Lung (tissue), 12 donors: ENCODE data around the gene PACSIN1. TPM values are rescaled to one million over a fixed set of nuclear protein-coding genes. Genes with fewer than 3 reads are reported as not detected.

ENCODE experiments used
- ATAC-seq: fragments of 200-7000 bp; cut with Tn5 transposase; one replicate; pipeline ENCODE4 v1.9.1; 2020; ENCODE audit warnings: moderate number of reproducible peaks; ENCODE audit not compliant: insufficient read depth, low FRiP score
- DNase-seq, 3 donors: peaks; one replicate each; pipeline ENCODE4 v3.0.0-alpha.2; 2013 to 2017
- H3K27ac ChIP-seq, 2 donors: one replicate each; pipeline ENCODE4 v1.5.1; 2013; ENCODE audit warnings: mild to moderate bottlenecking in 2 of 2, moderate library complexity in 2 of 2, control low read depth in 1 of 2, inconsistent platforms in 1 of 2, low read depth in 1 of 2, low read length in 1 of 2
- H3K27me3 ChIP-seq, 3 donors: one replicate each; pipeline ENCODE4 v1.5.1; 2013; ENCODE audit warnings: low read length in 2 of 3; ENCODE audit not compliant: control insufficient read depth in 3 of 3, insufficient read depth in 3 of 3
- H3K36me3 ChIP-seq, 4 donors: one replicate each; pipeline ENCODE4 v1.5.1; 2013; ENCODE audit warnings: low read length in 4 of 4, mild to moderate bottlenecking in 1 of 4, moderate library complexity in 1 of 4; ENCODE audit not compliant: control insufficient read depth in 4 of 4, insufficient read depth in 4 of 4
- H3K4me1 ChIP-seq, 5 donors: one replicate each; pipeline ENCODE4 v1.5.1; 2013; ENCODE audit warnings: low read length in 5 of 5, mild to moderate bottlenecking in 2 of 5, moderate library complexity in 1 of 5; ENCODE audit not compliant: control insufficient read depth in 5 of 5, insufficient read depth in 5 of 5
- H3K4me3 ChIP-seq: one replicate; pipeline ENCODE4 v1.5.1; 2013; ENCODE audit warnings: mild to moderate bottlenecking, control low read depth, moderate library complexity
- H3K9ac ChIP-seq, 2 donors: one replicate each; pipeline ENCODE4 v1.5.1; 2013; ENCODE audit warnings: low read length in 2 of 2, control low read depth in 1 of 2; ENCODE audit not compliant: insufficient read depth in 1 of 2
- H3K9me3 ChIP-seq, 4 donors: one replicate each; pipeline ENCODE4 v1.5.1; 2013; ENCODE audit warnings: low read length in 3 of 4, mild to moderate bottlenecking in 1 of 4, moderate library complexity in 1 of 4; ENCODE audit not compliant: control insufficient read depth in 4 of 4, insufficient read depth in 3 of 4
- WGBS, 2 donors: extraction: QIAGEN DNeasy Blood & Tissue Kit; methylation state at CpG; one replicate each; pipeline ENCODE4 v1.1.7; 2013; 5-methylcytosine and 5-hydroxymethylcytosine counted together
- polyA plus RNA-seq, 2 donors: library from polyadenylated mRNA; stranded (reverse); fragments of 200-250 nt; gene quantifications; one replicate each; pipeline ENCODE4 v1.2.1, GENCODE V29; 2013
- total RNA-seq, 2 donors: library from RNA; depleted of rRNA in 1 of 2; stranded (reverse); fragments of >200 nt in 1 of 2; gene quantifications; one replicate each; pipeline ENCODE4 v1.2.1, GENCODE V29; 2014 to 2021
- TF ChIP-seq, protein P1 (sequence below): IDR thresholded peaks from 2 replicates; pipeline ENCODE4 v1.5.1; 2012; ENCODE audit warnings: mild to moderate bottlenecking; ENCODE audit errors: control extremely low read depth, extremely low read depth
- donor health status: control.
- donor health status: control.
- donor health status: Bipolar disorder and iron deficiency.
- donor health status: healthy.
- donor health status: DM: yes; HTN: yes; CAD: no.

The PACSIN1 gene
- total and polyA plus RNA-seq, 4 donors: 0.02 to 0.17 (median 0.12) TPM

DNA sequence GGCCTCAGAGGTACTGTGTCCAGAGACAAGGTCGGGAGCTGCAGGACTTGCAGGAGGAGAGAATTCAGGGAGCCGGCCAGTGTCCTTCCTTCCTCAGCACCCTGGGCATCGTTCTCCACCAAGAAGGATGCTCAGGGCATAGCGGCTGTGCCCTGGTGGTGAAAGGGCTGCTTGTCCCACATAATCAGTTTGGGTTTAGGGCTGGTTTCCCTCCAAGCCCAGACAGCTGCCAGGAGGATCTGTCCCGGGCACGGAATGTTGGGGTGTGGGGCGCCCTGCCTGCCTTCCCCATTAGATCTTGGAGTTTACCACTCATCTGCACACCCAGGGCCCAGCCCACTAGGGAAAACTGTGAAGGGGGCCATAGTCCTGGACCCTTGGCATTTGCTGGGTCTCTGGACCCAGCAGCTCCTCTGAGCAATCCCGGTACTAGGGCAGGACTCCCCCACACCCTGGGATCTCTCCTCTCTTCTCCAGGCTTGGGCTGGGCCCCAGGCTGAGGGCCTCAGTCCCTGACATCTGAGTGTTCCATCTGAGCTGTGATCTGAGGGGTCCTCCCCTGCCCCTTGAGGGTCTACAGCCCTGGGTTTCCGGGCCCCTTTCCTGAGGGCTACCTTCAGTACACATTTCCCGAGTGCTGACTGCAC lies 108.9 kb downstream of the PACSIN1 start:
- H3K27me3 ChIP-seq: no peaks in the 10 kb centered on the region
- no peak for ATAC-seq
- no peak for DNase-seq
- H3K9ac ChIP-seq: no peak overlapping the region
- TF ChIP-seq, protein P1, sequence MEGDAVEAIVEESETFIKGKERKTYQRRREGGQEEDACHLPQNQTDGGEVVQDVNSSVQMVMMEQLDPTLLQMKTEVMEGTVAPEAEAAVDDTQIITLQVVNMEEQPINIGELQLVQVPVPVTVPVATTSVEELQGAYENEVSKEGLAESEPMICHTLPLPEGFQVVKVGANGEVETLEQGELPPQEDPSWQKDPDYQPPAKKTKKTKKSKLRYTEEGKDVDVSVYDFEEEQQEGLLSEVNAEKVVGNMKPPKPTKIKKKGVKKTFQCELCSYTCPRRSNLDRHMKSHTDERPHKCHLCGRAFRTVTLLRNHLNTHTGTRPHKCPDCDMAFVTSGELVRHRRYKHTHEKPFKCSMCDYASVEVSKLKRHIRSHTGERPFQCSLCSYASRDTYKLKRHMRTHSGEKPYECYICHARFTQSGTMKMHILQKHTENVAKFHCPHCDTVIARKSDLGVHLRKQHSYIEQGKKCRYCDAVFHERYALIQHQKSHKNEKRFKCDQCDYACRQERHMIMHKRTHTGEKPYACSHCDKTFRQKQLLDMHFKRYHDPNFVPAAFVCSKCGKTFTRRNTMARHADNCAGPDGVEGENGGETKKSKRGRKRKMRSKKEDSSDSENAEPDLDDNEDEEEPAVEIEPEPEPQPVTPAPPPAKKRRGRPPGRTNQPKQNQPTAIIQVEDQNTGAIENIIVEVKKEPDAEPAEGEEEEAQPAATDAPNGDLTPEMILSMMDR: no peak
- H3K36me3 ChIP-seq: peaks cover 0 to 1% (median 0%) of the 10 kb centered on the region in 4 donors
- peaks cover 0 to 5% (median 0%) of the 10 kb centered on the region in 5 donors for H3K4me1 ChIP-seq
- H3K9me3 ChIP-seq: no peaks in the 10 kb centered on the region
- H3K4me3 ChIP-seq: no peak overlapping the region
- H3K27ac ChIP-seq: no peak overlapping the region
- WGBS, 2 donors: 82 to 88% methylated on average over 10 of the region's 10 CpGs

DNA sequence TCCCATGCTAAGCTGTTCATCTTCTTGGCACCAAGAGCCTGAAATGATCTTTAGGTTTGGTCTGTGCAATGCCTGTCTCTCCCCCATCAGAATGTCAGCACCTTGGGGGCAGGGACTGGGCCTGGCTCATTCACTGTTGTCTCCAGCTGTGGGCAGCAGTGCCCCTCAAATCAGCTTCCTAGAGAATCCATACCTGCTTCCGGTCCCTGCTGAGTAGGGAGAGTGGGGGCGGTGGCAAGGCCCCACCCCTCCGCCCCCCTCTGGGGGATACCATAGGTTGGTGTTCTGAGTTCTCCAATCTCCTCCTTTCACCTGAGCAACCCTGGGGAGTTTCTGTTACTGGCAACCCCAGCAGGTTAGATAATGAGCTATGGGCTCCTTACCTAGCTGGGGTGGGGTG lies 109.5 kb downstream of the PACSIN1 start:
- Histone ChIP-seq H3K4me1 (peaks cover 0 to 5% (median 2%) of the 10 kb centered on the region in 5 donors), H3K36me3 (peaks cover 0 to 1% (median 0%) of the 10 kb centered on the region in 4 donors), H3K4me3 (no peak overlapping the region), H3K27ac (no peak overlapping the region), H3K27me3 (no peaks in the 10 kb centered on the region), H3K9me3 (no peaks in the 10 kb centered on the region), H3K9ac (no peak overlapping the region)
- 81 to 88% methylated on average over 3 of the region's 3 CpGs for WGBS, 2 donors
- DNase-seq: no peak
- no peak for ATAC-seq
- TF ChIP-seq, protein P1: no peak

DNA sequence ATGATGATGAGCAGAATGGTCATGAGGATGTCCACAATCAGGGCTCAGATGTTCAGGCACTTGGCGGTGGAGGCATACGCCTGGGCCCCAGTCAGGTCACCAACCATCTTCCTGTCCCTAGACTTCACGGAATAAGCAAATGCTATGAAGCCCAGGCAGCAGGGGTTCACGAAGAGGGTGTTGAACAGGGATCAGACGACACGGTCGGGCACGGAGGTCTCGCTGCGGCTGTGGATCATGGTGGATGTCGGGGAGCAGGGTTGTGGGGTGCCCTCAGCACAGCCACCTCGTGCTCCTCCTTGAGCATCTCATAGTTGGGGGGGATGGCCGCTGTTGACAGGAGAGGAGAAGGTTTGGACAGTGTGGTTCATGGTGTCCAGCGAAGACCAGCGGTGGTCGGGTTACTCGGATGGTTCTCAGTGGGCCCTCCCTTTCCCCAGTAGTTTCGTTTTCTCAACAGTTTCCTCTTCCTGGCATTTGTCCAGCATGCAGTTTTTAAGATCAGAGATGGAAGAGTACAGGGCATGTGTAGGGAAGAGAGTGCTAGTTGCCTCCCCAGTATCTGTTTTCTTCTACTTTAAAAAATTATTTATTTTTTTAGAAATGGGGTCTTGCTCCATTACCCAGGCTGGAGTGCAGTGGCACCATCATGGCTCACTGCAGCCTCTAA lies 110.5 kb downstream of the PACSIN1 start:
- Histone ChIP-seq H3K27me3 (no peaks in the 10 kb centered on the region), H3K4me3 (no peak overlapping the region), H3K9ac (no peak overlapping the region), H3K4me1 (peaks cover 0 to 16% (median 8%) of the 10 kb centered on the region in 5 donors), H3K27ac (no peak overlapping the region), H3K9me3 (no peaks in the 10 kb centered on the region), H3K36me3 (peaks cover 0 to 1% (median 0%) of the 10 kb centered on the region in 4 donors)
- ATAC-seq (no peak), DNase-seq (peak in 2 of 3 donors; percentile 63 to 72)
- WGBS, 2 donors: 78 to 80% methylated on average over 18 of the region's 18 CpGs
- TF ChIP-seq, protein P1: no peak
